Psoas muscle (tissue), 8 donors: ENCODE results near the gene HEATR1. TPM values are rescaled to one million over a fixed set of nuclear protein-coding genes. Genes with fewer than 3 reads are reported as not detected.

Experiments
- ATAC-seq, 4 donors: fragments of 200-7000 bp; cut with Tn5 transposase; one replicate each; pipeline ENCODE4 v1.9.1; 2020; ENCODE audit warnings: moderate library complexity in 3 of 4, mild to moderate bottlenecking in 2 of 4
- DNase-seq, 2 donors: peaks; one replicate each; pipeline ENCODE4 v3.0.0-alpha.2; 2020
- H3K27ac ChIP-seq: fragments of 200-600 bp; one replicate; pipeline ENCODE4 v1.8.0; 2022
- H3K27me3 ChIP-seq, 3 donors: fragments of 200-600 bp in 1 of 3; one replicate each; pipeline versions ENCODE4 v1.6.1 to v1.8.0; 2013 to 2022; ENCODE audit warnings: low read length in 2 of 3, mild to moderate bottlenecking in 2 of 3, moderate library complexity in 1 of 3; ENCODE audit not compliant: insufficient read depth in 3 of 3
- H3K36me3 ChIP-seq, 2 donors: fragments of 200-600 bp in 1 of 2; one replicate each; pipeline versions ENCODE4 v1.6.1 to v1.8.0; 2013 to 2022; ENCODE audit warnings: low read depth in 1 of 2, mild to moderate bottlenecking in 1 of 2, moderate library complexity in 1 of 2; ENCODE audit not compliant: insufficient read depth in 1 of 2
- H3K4me1 ChIP-seq: fragments of 200-600 bp; one replicate; pipeline ENCODE4 v1.8.0; 2022
- H3K4me3 ChIP-seq: fragments of 200-600 bp; one replicate; pipeline ENCODE4 v1.8.0; 2022; ENCODE audit warnings: mild to moderate bottlenecking
- H3K9me3 ChIP-seq: fragments of 200-600 bp; one replicate; pipeline ENCODE4 v1.8.0; 2022
- CTCF ChIP-seq: fragments of 200-600 bp; IDR thresholded peaks from one replicate; pipeline ENCODE4 v1.8.0; 2022; ENCODE audit warnings: antibody characterized with exemption
- WGBS, 3 donors: extraction: QIAGEN DNeasy Blood & Tissue Kit; methylation state at CpG; one replicate each; pipeline versions ENCODE4 v1.1.6 to v1.1.7; 2013; 5-methylcytosine and 5-hydroxymethylcytosine counted together
- intact Hi-C, 2 donors: fragments of 100-400 bp; cut with DNase I; formaldehyde crosslinking; loops; one replicate each; pipeline versions ENCODE4 v1.11.0 to v1.14.2; 2022
- polyA plus RNA-seq, 3 donors: library from polyadenylated mRNA; stranded (reverse); fragments of 200-250 nt; gene quantifications; one replicate each; pipeline ENCODE4 v1.2.3, GENCODE V29; 2013
- total RNA-seq, 4 donors: library from RNA; stranded (reverse); fragmentation: NEBNext Ultra II Directional in 2 of 4; extraction: Animal tissue kit (Norgen Biotek cat#: 25700) in 2 of 4; gene quantifications; one replicate each; pipeline versions ENCODE4 v1.2.1 to v1.2.4, GENCODE V29; 2021 to 2023
- donor health status: healthy with polysubstance abuse.
- donor health status: DM: no; HTN: no; CAD: no; lungs with moderate emphysema.
- donor health status: Bipolar disorder and iron deficiency.
- donor health status: healthy.
- donor health status: DM: yes; HTN: yes; CAD: no.
- donor health status: DM: no; HTN: no; CAD: no.
- donor health status: DM: no; HTN: no; CAD: no.
- donor health status: DM: yes; HTN: yes; CAD: no.

Gene HEATR1
- total and polyA plus RNA-seq, 7 donors = 4.5 to 23.9 (median 14.2) TPM

- no peak for TF ChIP-seq CTCF
- peaks cover 4% of the 10 kb centered on the region for H3K4me1 ChIP-seq
- DNase-seq = no peak
- no peak overlapping the region for H3K27ac ChIP-seq
- no peaks in the 10 kb centered on the region for H3K9me3 ChIP-seq
- peaks cover 3 to 38% of the 10 kb centered on the region in 2 donors for H3K36me3 ChIP-seq
- H3K27me3 ChIP-seq = no peaks in the 10 kb centered on the region
- 76 to 88% (median 84%) methylated on average over 1 of the region's 1 CpG for WGBS, 3 donors
- no peak overlapping the region for H3K4me3 ChIP-seq
- intact Hi-C loops = no loop called here
- ATAC-seq = no peak
Observed at GRCh38 chr1:236530286-236530685, 74.0 kb downstream of the HEATR1 start.

DNA sequence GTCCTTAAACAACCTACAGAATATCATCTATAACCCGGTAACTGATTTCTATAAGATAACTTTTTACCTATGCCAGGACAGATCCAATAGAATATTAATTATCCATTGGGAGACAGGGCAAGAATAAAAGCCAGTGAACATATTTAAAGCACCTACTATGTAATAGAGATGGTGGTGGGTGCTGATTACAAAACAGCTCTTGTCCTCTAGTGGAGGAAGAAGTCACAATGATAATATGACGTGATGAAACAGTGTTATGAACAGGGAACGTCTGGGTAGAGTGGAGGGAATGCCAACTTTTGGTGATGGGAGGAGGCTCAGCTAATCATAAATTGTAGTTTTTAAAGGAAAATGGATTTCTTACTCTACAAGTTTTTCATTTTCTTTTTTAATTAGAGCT lies 78.2 kb downstream of the HEATR1 start:
- DNase-seq (no peak), ATAC-seq (no peak)
- 84 to 91% (median 87%) methylated on average over 3 of the region's 3 CpGs for WGBS, 3 donors
- Histone ChIP-seq H3K9me3 (no peaks in the 10 kb centered on the region), H3K4me1 (peaks cover 6% of the 10 kb centered on the region), H3K36me3 (peaks cover 3 to 31% of the 10 kb centered on the region in 2 donors), H3K27me3 (no peaks in the 10 kb centered on the region), H3K27ac (no peak overlapping the region), H3K4me3 (no peak overlapping the region)
- no peak for TF ChIP-seq CTCF
- intact Hi-C loops = loop anchor here in 1 of 2 donors (10.0 kb wide), 1 partner anchor 421 kb away; no protein-coding TSS in a partner anchor

GRCh38 chr1:236524895-236525184 lies 79.5 kb downstream of the HEATR1 start:
- Histone ChIP-seq H3K4me1 (peaks cover 6% of the 10 kb centered on the region), H3K4me3 (peak overlapping the region; percentile 85), H3K27me3 (no peaks in the 10 kb centered on the region), H3K27ac (peak overlapping the region; percentile 82), H3K36me3 (peaks cover 3 to 31% of the 10 kb centered on the region in 2 donors), H3K9me3 (no peaks in the 10 kb centered on the region)
- 2 to 5% (median 3%) methylated on average over 3 of the region's 3 CpGs for WGBS, 3 donors
- intact Hi-C loops = loop anchor here in 1 of 2 donors (5.0 to 10.0 kb wide), 2 partner anchors 243 to 420 kb away; partner anchors contain the start of gene ERO1B
- no peak for TF ChIP-seq CTCF
- DNase-seq (no peak), ATAC-seq (no peak)

DNA sequence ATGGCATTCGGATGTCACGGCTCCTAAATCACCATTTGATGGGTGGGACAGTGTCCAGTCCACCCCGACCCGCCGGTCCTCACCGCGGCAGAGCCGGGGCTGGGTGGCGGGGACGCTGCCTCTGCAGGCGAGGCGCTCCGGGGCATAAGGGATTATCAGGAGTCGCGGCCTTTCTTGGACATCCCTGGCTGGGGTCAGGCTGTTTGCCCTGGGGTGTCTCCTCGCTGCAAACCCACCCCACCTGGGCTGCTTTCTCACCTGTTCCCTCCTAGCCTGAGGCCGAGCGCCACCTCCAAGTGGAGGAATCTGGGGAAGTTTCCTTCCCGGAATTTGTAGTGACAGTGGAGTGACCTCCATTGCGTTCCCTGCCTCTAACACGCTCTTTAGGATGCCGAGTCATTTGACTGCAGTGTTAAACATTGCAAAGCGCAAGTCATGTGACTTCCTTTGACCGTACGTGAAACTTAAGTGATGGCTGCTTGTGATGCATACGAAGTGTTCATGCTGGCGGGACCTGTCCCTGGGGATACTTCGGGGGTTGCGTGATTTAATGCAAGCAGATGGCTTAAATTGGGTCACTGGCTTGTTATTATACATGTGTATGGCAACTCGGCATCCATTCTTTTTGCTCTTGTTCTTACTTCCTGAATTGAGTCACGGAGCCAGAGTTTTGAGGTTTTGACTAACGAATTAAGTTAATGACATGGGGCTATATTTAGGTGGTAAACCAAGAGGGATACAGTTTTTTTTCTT lies 80.0 kb downstream of the HEATR1 start:
- Histone ChIP-seq H3K27me3 (no peaks in the 10 kb centered on the region), H3K4me1 (peaks cover 6% of the 10 kb centered on the region), H3K9me3 (no peaks in the 10 kb centered on the region), H3K36me3 (peaks cover 3 to 31% of the 10 kb centered on the region in 2 donors), H3K4me3 (peak overlapping the region; percentile 85), H3K27ac (peak overlapping the region; percentile 82)
- intact Hi-C loops = loop anchor here in 1 of 2 donors (5.0 to 10.0 kb wide), 2 partner anchors 242 to 420 kb away; partner anchors contain the start of gene ERO1B
- DNase-seq (no peak), ATAC-seq (peak; percentile 77 to 85 (median 78))
- WGBS, 3 donors = 0% methylated on average over 28 to 32 of the region's 32 CpGs
- no peak for TF ChIP-seq CTCF
